Keratinocyte (primary cell): ENCODE data around the gene F7. TPM values are rescaled to one million over a fixed set of nuclear protein-coding genes. Genes with fewer than 3 reads are reported as not detected.

ENCODE experiments used
- DNase-seq: peaks from one replicate; pipeline ENCODE4 v3.0.0-alpha.2; 2011; ENCODE audit warnings: low read depth, missing footprints, low spot score
- FAIRE-seq: peaks from 2 replicates; lab custom pipeline; 2011; peaks lifted over from hg19 to GRCh38; lab: Jason Lieb, UNC
- H2AFZ ChIP-seq: 2 replicates; pipeline ENCODE4 v1.6.0; 2012; ENCODE audit warnings: low read length, control low read depth, inconsistent platforms; ENCODE audit not compliant: control insufficient read depth
- H3K27ac ChIP-seq: 2 replicates; pipeline ENCODE4 v1.5.1; 2011; ENCODE audit warnings: low read length; ENCODE audit not compliant: control insufficient read depth, insufficient read depth
- H3K27me3 ChIP-seq: 3 replicates; pipeline ENCODE4 v1.6.0; 2011; ENCODE audit warnings: low read length; ENCODE audit not compliant: control insufficient read depth, insufficient read depth; ENCODE audit errors: extremely low read depth
- H3K36me3 ChIP-seq, 2 experiments: 2 replicates in 1 of 2; 3 replicates in 1 of 2; pipeline ENCODE4 v1.5.1; 2011; ENCODE audit warnings: low read length in 2 of 2, mild to moderate bottlenecking in 1 of 2; ENCODE audit not compliant: control insufficient read depth in 2 of 2, insufficient read depth in 2 of 2; ENCODE audit errors: extremely low read depth in 1 of 2
- H3K4me1 ChIP-seq: 3 replicates; pipeline ENCODE4 v1.5.1; 2011; ENCODE audit warnings: low read length; ENCODE audit not compliant: control insufficient read depth, insufficient read depth; ENCODE audit errors: extremely low read depth
- H3K4me2 ChIP-seq: 3 replicates; pipeline ENCODE4 v1.6.0; 2011; ENCODE audit warnings: low read depth, low read length; ENCODE audit not compliant: control insufficient read depth, insufficient read depth; ENCODE audit errors: extremely low read depth
- H3K4me3 ChIP-seq, 3 experiments: fragments of 200-600 bp in 1 of 3; sonication (generic) in 1 of 3; 2 replicates in 2 of 3; 3 replicates in 1 of 3; pipeline ENCODE4 v1.5.1; 2011 to 2016; ENCODE audit warnings: low read length in 3 of 3, mild to moderate bottlenecking in 3 of 3, control low read depth in 2 of 3, inconsistent platforms in 1 of 3, low read depth in 1 of 3, mixed read lengths in 1 of 3, mixed run types in 1 of 3, moderate library complexity in 1 of 3; ENCODE audit not compliant: control insufficient read depth in 2 of 3, insufficient read depth in 2 of 3; ENCODE audit errors: extremely low read depth in 1 of 3
- H3K79me2 ChIP-seq: 2 replicates; pipeline ENCODE4 v1.6.0; 2012; ENCODE audit warnings: low read length; ENCODE audit not compliant: control insufficient read depth, insufficient read depth
- H3K9ac ChIP-seq: 3 replicates; pipeline ENCODE4 v1.6.0; 2011; ENCODE audit warnings: low read length; ENCODE audit not compliant: control insufficient read depth, insufficient read depth; ENCODE audit errors: extremely low read depth
- H3K9me1 ChIP-seq: 3 replicates; pipeline ENCODE4 v1.6.0; 2011; ENCODE audit warnings: low read length; ENCODE audit not compliant: control insufficient read depth, insufficient read depth; ENCODE audit errors: extremely low read depth
- H3K9me3 ChIP-seq: 2 replicates; pipeline ENCODE4 v1.5.1; 2012; ENCODE audit warnings: low read depth, low read length; ENCODE audit not compliant: control insufficient read depth
- H4K20me1 ChIP-seq: 3 replicates; pipeline ENCODE4 v1.6.0; 2011; ENCODE audit warnings: low read length; ENCODE audit not compliant: control insufficient read depth, insufficient read depth; ENCODE audit errors: extremely low read depth
- EZH2 ChIP-seq: IDR thresholded peaks from one replicate; pipeline ENCODE4 v1.6.1; 2012; ENCODE audit warnings: inconsistent platforms, mild to moderate bottlenecking, low read length, moderate library complexity
- dilution Hi-C: fragments of 300-500 bp; cut with MboI; formaldehyde crosslinking; loops from one replicate; pipeline ENCODE4 v1.7.0; 2020; ENCODE audit warnings: low sequenced_read_pairs; ENCODE audit not compliant: extremely low pct_ligation_motif_present
- polyA plus RNA-seq, 5 experiments: library from polyadenylated mRNA; depleted of rRNA in 3 of 5; stranded (reverse) in 3 of 5; stranded (forward) in 1 of 5; unstranded in 1 of 5; fragments of >200 nt; gene quantifications; 1 replicate in 1 of 5; 2 replicates in 3 of 5; 3 replicates in 1 of 5; pipeline versions ENCODE4 v1.2.1 to v1.2.3, GENCODE V29; 2011 to 2012; ENCODE audit warnings: missing spikeins in 2 of 5, low read depth in 1 of 5, low replicate concordance in 1 of 5
- TF ChIP-seq, protein P1 (sequence below), 3 experiments: IDR thresholded peaks in 1 of 3; conservative IDR thresholded peaks in 1 of 3; optimal IDR thresholded peaks in 1 of 3; 2 replicates in 2 of 3; 3 replicates in 1 of 3; pipeline versions ENCODE3 to v1.5.1; 2011; ENCODE audit warnings: low read length in 3 of 3, mild to moderate bottlenecking in 3 of 3, moderate library complexity in 2 of 3, control low read depth in 1 of 3, inconsistent platforms in 1 of 3; ENCODE audit not compliant: insufficient read depth in 2 of 3; ENCODE audit errors: extremely low read depth in 1 of 3

F7 gene
- polyA plus RNA-seq, 1 donor (not counting 4 experiments of a cell fraction or from before 2014, with no cell fraction given), result not detected

DNA sequence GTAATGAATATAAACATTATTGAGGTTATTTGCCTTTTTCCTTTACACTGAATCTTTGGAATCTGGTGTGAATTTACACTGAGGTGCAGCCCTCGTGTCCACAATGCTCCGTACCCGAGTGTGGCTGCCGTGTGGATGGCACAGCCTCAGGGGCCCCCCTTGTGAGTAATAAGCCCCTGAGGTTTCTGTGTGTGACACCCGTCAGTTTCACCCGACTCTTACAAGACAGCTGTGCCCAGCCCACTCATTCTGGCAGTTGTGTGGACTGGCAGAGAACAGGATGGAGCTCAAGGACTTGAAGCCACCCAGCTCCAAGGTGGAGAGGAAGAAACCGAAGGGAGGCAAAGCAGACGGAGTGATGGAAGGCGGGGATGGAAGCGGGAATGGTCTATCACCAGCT, 60.7 kb downstream of the F7 start:
- DNase-seq (no peak), FAIRE-seq (no peak)
- Histone ChIP-seq H4K20me1 (no peaks in the 10 kb centered on the region), H3K36me3 (peaks cover 0 to 7% of the 10 kb centered on the region in 2 experiments), H2AFZ (no peak overlapping the region), H3K4me3 (no peak overlapping the region), H3K27me3 (peaks cover 8% of the 10 kb centered on the region), H3K9me3 (no peaks in the 10 kb centered on the region), H3K27ac (no peak overlapping the region), H3K9ac (no peak overlapping the region), H3K4me2 (no peak overlapping the region), H3K4me1 (no peaks in the 10 kb centered on the region), H3K9me1 (no peaks in the 10 kb centered on the region), H3K79me2 (no peaks in the 10 kb centered on the region)
- dilution Hi-C loops, result no loop called here
- TF ChIP-seq, protein P1, sequence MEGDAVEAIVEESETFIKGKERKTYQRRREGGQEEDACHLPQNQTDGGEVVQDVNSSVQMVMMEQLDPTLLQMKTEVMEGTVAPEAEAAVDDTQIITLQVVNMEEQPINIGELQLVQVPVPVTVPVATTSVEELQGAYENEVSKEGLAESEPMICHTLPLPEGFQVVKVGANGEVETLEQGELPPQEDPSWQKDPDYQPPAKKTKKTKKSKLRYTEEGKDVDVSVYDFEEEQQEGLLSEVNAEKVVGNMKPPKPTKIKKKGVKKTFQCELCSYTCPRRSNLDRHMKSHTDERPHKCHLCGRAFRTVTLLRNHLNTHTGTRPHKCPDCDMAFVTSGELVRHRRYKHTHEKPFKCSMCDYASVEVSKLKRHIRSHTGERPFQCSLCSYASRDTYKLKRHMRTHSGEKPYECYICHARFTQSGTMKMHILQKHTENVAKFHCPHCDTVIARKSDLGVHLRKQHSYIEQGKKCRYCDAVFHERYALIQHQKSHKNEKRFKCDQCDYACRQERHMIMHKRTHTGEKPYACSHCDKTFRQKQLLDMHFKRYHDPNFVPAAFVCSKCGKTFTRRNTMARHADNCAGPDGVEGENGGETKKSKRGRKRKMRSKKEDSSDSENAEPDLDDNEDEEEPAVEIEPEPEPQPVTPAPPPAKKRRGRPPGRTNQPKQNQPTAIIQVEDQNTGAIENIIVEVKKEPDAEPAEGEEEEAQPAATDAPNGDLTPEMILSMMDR (optimal IDR thresholded peaks at IDR 0.05 in 1 of 3, IDR thresholded peaks at IDR 0.05 in 1 of 3, conservative IDR thresholded peaks at IDR 0.05 in 1 of 3; ENCODE audit: extremely low read depth in 1 of 3, insufficient read depth in 2 of 3, low read length in 3 of 3), result no peak
- TF ChIP-seq EZH2, result no peak

DNA sequence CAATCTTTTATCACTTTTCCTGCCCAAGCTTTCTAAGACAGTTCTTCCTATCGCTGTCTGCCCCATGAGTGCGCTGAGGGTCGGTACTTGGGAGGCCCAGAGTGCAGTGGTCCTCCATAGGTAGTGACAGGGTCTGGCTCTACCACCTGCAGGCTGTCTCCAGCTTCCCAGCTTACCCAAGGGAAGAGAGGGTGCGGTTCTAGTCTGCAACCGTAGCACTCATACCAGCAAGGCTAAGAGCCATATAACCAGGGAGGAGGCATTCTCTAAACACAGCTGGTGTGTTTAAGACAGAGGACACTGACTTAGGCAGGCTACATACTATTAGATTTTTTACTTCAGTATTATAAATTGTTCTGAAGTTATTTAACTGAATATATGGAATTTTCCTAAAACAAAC, 61.1 kb downstream of the F7 start:
- no peaks in the 10 kb centered on the region for H3K4me1 ChIP-seq
- dilution Hi-C loops, result no loop called here
- no peak overlapping the region for H3K4me2 ChIP-seq
- no peaks in the 10 kb centered on the region for H3K79me2 ChIP-seq
- TF ChIP-seq, protein P1 (optimal IDR thresholded peaks at IDR 0.05 in 1 of 3, IDR thresholded peaks at IDR 0.05 in 1 of 3, conservative IDR thresholded peaks at IDR 0.05 in 1 of 3; ENCODE audit: extremely low read depth in 1 of 3, insufficient read depth in 2 of 3, low read length in 3 of 3), result no peak
- TF ChIP-seq EZH2, result no peak
- no peak overlapping the region for H2AFZ ChIP-seq
- H4K20me1 ChIP-seq, result no peaks in the 10 kb centered on the region
- H3K9ac ChIP-seq, result no peak overlapping the region
- FAIRE-seq (no peak), DNase-seq (no peak)
- H3K4me3 ChIP-seq, result no peak overlapping the region
- no peak overlapping the region for H3K27ac ChIP-seq
- peaks cover 6% of the 10 kb centered on the region for H3K27me3 ChIP-seq
- no peaks in the 10 kb centered on the region for H3K9me3 ChIP-seq
- peaks cover under 1 to 7% of the 10 kb centered on the region in 2 experiments for H3K36me3 ChIP-seq
- no peaks in the 10 kb centered on the region for H3K9me1 ChIP-seq
